ENCODE measurements around the gene RIN3.

RIN3 gene

GRCh38 chr14:92493492-92493891 is 20.1 kb upstream of the RIN3 start:
- Mint-ChIP-seq H3K36me3 (ENCODE audit: low read depth) (no peaks in the 10 kb centered on the region), H3K4me1 (ENCODE audit: low read depth) (no peaks in the 10 kb centered on the region), H3K4me3 (no peak overlapping the region), H3K27me3 (ENCODE audit: low read depth) (peaks cover 6% of the 10 kb centered on the region), H3K27ac (no peak overlapping the region), H3K9me3 (no peaks in the 10 kb centered on the region)

- H3K4me3 Mint-ChIP-seq, result no peak overlapping the region
- H3K9me3 Mint-ChIP-seq, result no peaks in the 10 kb centered on the region
- peaks cover 9% of the 10 kb centered on the region for H3K27me3 Mint-ChIP-seq (ENCODE audit: low read depth)
- H3K4me1 Mint-ChIP-seq (ENCODE audit: low read depth), result no peaks in the 10 kb centered on the region
- H3K36me3 Mint-ChIP-seq (ENCODE audit: low read depth), result no peaks in the 10 kb centered on the region
- H3K27ac Mint-ChIP-seq, result no peak overlapping the region
Measured at GRCh38 chr14:92494512-92494911, 19.1 kb upstream of the RIN3 start.

GRCh38 chr14:92495027-92495426 is 18.6 kb upstream of the RIN3 start:
- Mint-ChIP-seq H3K27ac (no peak overlapping the region), H3K4me3 (no peak overlapping the region), H3K27me3 (ENCODE audit: low read depth) (peaks cover 9% of the 10 kb centered on the region), H3K4me1 (ENCODE audit: low read depth) (no peaks in the 10 kb centered on the region), H3K9me3 (no peaks in the 10 kb centered on the region), H3K36me3 (ENCODE audit: low read depth) (no peaks in the 10 kb centered on the region)

- Mint-ChIP-seq H3K36me3 (ENCODE audit: low read depth) (no peaks in the 10 kb centered on the region), H3K27ac (no peak overlapping the region), H3K4me1 (ENCODE audit: low read depth) (no peaks in the 10 kb centered on the region), H3K9me3 (no peaks in the 10 kb centered on the region), H3K27me3 (ENCODE audit: low read depth) (peaks cover 9% of the 10 kb centered on the region), H3K4me3 (no peak overlapping the region)
Measured at GRCh38 chr14:92496191-92496857, 17.3 kb upstream of the RIN3 start.

- no peak overlapping the region for H3K4me3 Mint-ChIP-seq
- H3K36me3 Mint-ChIP-seq (ENCODE audit: low read depth), result no peaks in the 10 kb centered on the region
- no peak overlapping the region for H3K27ac Mint-ChIP-seq
- no peaks in the 10 kb centered on the region for H3K9me3 Mint-ChIP-seq
- peaks cover 15% of the 10 kb centered on the region for H3K27me3 Mint-ChIP-seq (ENCODE audit: low read depth)
- no peaks in the 10 kb centered on the region for H3K4me1 Mint-ChIP-seq (ENCODE audit: low read depth)
Measured at GRCh38 chr14:92497391-92497790, 16.2 kb upstream of the RIN3 start.

GRCh38 chr14:92499234-92499633 is 14.3 kb upstream of the RIN3 start:
- H3K4me3 Mint-ChIP-seq, result no peak overlapping the region
- H3K36me3 Mint-ChIP-seq (ENCODE audit: low read depth), result no peaks in the 10 kb centered on the region
- no peaks in the 10 kb centered on the region for H3K4me1 Mint-ChIP-seq (ENCODE audit: low read depth)
- no peak overlapping the region for H3K27ac Mint-ChIP-seq
- H3K27me3 Mint-ChIP-seq (ENCODE audit: low read depth), result peaks cover 14% of the 10 kb centered on the region
- no peaks in the 10 kb centered on the region for H3K9me3 Mint-ChIP-seq

GRCh38 chr14:92500491-92500941 is 13.1 kb upstream of the RIN3 start:
- Mint-ChIP-seq H3K4me1 (ENCODE audit: low read depth) (peaks cover 2% of the 10 kb centered on the region), H3K4me3 (no peak overlapping the region), H3K27me3 (ENCODE audit: low read depth) (peaks cover 19% of the 10 kb centered on the region), H3K36me3 (ENCODE audit: low read depth) (no peaks in the 10 kb centered on the region), H3K27ac (no peak overlapping the region), H3K9me3 (no peaks in the 10 kb centered on the region)

GRCh38 chr14:92501891-92502351 is 11.7 kb upstream of the RIN3 start:
- no peak overlapping the region for H3K27ac Mint-ChIP-seq
- peaks cover 25% of the 10 kb centered on the region for H3K27me3 Mint-ChIP-seq (ENCODE audit: low read depth)
- no peaks in the 10 kb centered on the region for H3K36me3 Mint-ChIP-seq (ENCODE audit: low read depth)
- H3K4me3 Mint-ChIP-seq, result no peak overlapping the region
- no peaks in the 10 kb centered on the region for H3K9me3 Mint-ChIP-seq
- H3K4me1 Mint-ChIP-seq (ENCODE audit: low read depth), result peaks cover 6% of the 10 kb centered on the region

GRCh38 chr14:92502541-92503286 is 10.9 kb upstream of the RIN3 start:
- Mint-ChIP-seq H3K27me3 (ENCODE audit: low read depth) (peaks cover 29% of the 10 kb centered on the region), H3K36me3 (ENCODE audit: low read depth) (no peaks in the 10 kb centered on the region), H3K4me1 (ENCODE audit: low read depth) (peaks cover 13% of the 10 kb centered on the region), H3K9me3 (no peaks in the 10 kb centered on the region), H3K4me3 (no peak overlapping the region), H3K27ac (no peak overlapping the region)

GRCh38 chr14:92503756-92504491 is 9.7 kb upstream of the RIN3 start:
- no peak overlapping the region for H3K4me3 Mint-ChIP-seq
- no peaks in the 10 kb centered on the region for H3K9me3 Mint-ChIP-seq
- no peak overlapping the region for H3K27ac Mint-ChIP-seq
- H3K27me3 Mint-ChIP-seq (ENCODE audit: low read depth), result peaks cover 38% of the 10 kb centered on the region
- H3K4me1 Mint-ChIP-seq (ENCODE audit: low read depth), result peaks cover 16% of the 10 kb centered on the region
- no peaks in the 10 kb centered on the region for H3K36me3 Mint-ChIP-seq (ENCODE audit: low read depth)

GRCh38 chr14:92505826-92506225 is 7.8 kb upstream of the RIN3 start:
- H3K27me3 Mint-ChIP-seq (ENCODE audit: low read depth), result peaks cover 44% of the 10 kb centered on the region
- no peaks in the 10 kb centered on the region for H3K9me3 Mint-ChIP-seq
- H3K36me3 Mint-ChIP-seq (ENCODE audit: low read depth), result no peaks in the 10 kb centered on the region
- no peak overlapping the region for H3K4me3 Mint-ChIP-seq
- no peak overlapping the region for H3K27ac Mint-ChIP-seq
- peaks cover 16% of the 10 kb centered on the region for H3K4me1 Mint-ChIP-seq (ENCODE audit: low read depth)

GRCh38 chr14:92506231-92506630 is 7.3 kb upstream of the RIN3 start:
- H3K36me3 Mint-ChIP-seq (ENCODE audit: low read depth), result no peaks in the 10 kb centered on the region
- no peaks in the 10 kb centered on the region for H3K9me3 Mint-ChIP-seq
- no peak overlapping the region for H3K4me3 Mint-ChIP-seq
- H3K27me3 Mint-ChIP-seq (ENCODE audit: low read depth), result peaks cover 48% of the 10 kb centered on the region
- peaks cover 16% of the 10 kb centered on the region for H3K4me1 Mint-ChIP-seq (ENCODE audit: low read depth)
- H3K27ac Mint-ChIP-seq, result no peak overlapping the region

- Mint-ChIP-seq H3K27ac (no peak overlapping the region), H3K4me3 (no peak overlapping the region), H3K4me1 (ENCODE audit: low read depth) (peaks cover 16% of the 10 kb centered on the region), H3K27me3 (ENCODE audit: low read depth) (peaks cover 53% of the 10 kb centered on the region), H3K9me3 (no peaks in the 10 kb centered on the region), H3K36me3 (ENCODE audit: low read depth) (no peaks in the 10 kb centered on the region)
Measured at GRCh38 chr14:92507174-92507768, 6.3 kb upstream of the RIN3 start.

- H3K9me3 Mint-ChIP-seq, result no peaks in the 10 kb centered on the region
- peaks cover 18% of the 10 kb centered on the region for H3K4me1 Mint-ChIP-seq (ENCODE audit: low read depth)
- H3K36me3 Mint-ChIP-seq (ENCODE audit: low read depth), result no peaks in the 10 kb centered on the region
- peaks cover 52% of the 10 kb centered on the region for H3K27me3 Mint-ChIP-seq (ENCODE audit: low read depth)
- no peak overlapping the region for H3K27ac Mint-ChIP-seq
- no peak overlapping the region for H3K4me3 Mint-ChIP-seq
Measured at GRCh38 chr14:92510972-92511371, 2.6 kb upstream of the RIN3 start.
